ENCODE results near the gene MUC5AC. TPM values are rescaled to one million over a fixed set of nuclear protein-coding genes. Genes with fewer than 3 reads are reported as not detected.

Gene MUC5AC
- total and polyA plus RNA-seq, 4 donors: not detected

- TF ChIP-seq REST (IDR thresholded peaks at IDR 0.05) (no peak), RAD21 (IDR thresholded peaks at IDR 0.05) (no peak), MAX (IDR thresholded peaks at IDR 0.05) (no peak), EGR1 (IDR thresholded peaks at IDR 0.05; ENCODE audit: low read depth in 2 of 2) (no peak), YY1 (IDR thresholded peaks at IDR 0.05) (no peak)
Measured at GRCh38 chr11:1197886-1198560, 40.3 kb downstream of the MUC5AC start (continued).

- Histone ChIP-seq H3K9ac (ENCODE audit: low read depth in 1 of 2, low read length in 2 of 2) (no peak overlapping the region), H3K27ac (ENCODE audit: low read depth in 1 of 2, low read length in 2 of 2) (no peak overlapping the region), H3K4me1 (ENCODE audit: control insufficient read depth in 4 of 4, insufficient read depth in 4 of 4, low read length in 3 of 4) (peaks cover 0 to 1% (median 0%) of the 10 kb centered on the region in 4 donors), H3K9me3 (ENCODE audit: control insufficient read depth in 4 of 4, low read length in 3 of 4) (no peaks in the 10 kb centered on the region), H3K4me3 (ENCODE audit: low read depth in 1 of 3, low read length in 3 of 3) (no peak overlapping the region), H3K27me3 (ENCODE audit: control insufficient read depth in 4 of 4, insufficient read depth in 4 of 4, low read length in 3 of 4) (peaks cover 0 to 2% (median 0%) of the 10 kb centered on the region in 4 donors), H3K36me3 (ENCODE audit: control insufficient read depth in 4 of 4, insufficient read depth in 3 of 4, low read depth in 1 of 4, low read length in 3 of 4) (no peaks in the 10 kb centered on the region)
- no peak for TF ChIP-seq MAX (IDR thresholded peaks at IDR 0.05)
- TF ChIP-seq ZBTB33 (IDR thresholded peaks at IDR 0.05): no peak
- TF ChIP-seq NR2F2 (IDR thresholded peaks at IDR 0.05): no peak
- TF ChIP-seq EGR1 (IDR thresholded peaks at IDR 0.05; ENCODE audit: low read depth in 2 of 2): no peak
- TF ChIP-seq FOXA1 (IDR thresholded peaks at IDR 0.05): no peak
- no peak for TF ChIP-seq GABPA (IDR thresholded peaks at IDR 0.05 in 1 of 2, conservative IDR thresholded peaks at IDR 0.05 in 1 of 2)
- no peak for TF ChIP-seq RXRA (IDR thresholded peaks at IDR 0.05)
- no peak for TF ChIP-seq TAF1 (conservative IDR thresholded peaks at IDR 0.05)
- DNase-seq (ENCODE audit: low spot score): no peak
- WGBS: 75% methylated on average over 26 of the region's 26 CpGs
Measured at GRCh38 chr11:1198561-1199240, 40.9 kb downstream of the MUC5AC start.

- 60% methylated on average over 27 of the region's 27 CpGs for WGBS
- H3K36me3 ChIP-seq (ENCODE audit: control insufficient read depth in 4 of 4, insufficient read depth in 3 of 4, low read depth in 1 of 4, low read length in 3 of 4): no peaks in the 10 kb centered on the region
- TF ChIP-seq FOXA1 (IDR thresholded peaks at IDR 0.05) (no peak), ATF3 (IDR thresholded peaks at IDR 0.05) (no peak), TAF1 (conservative IDR thresholded peaks at IDR 0.05) (no peak), REST (IDR thresholded peaks at IDR 0.05) (no peak), FOXA2 (IDR thresholded peaks at IDR 0.05) (no peak), HNF4G (IDR thresholded peaks at IDR 0.05) (no peak), RXRA (IDR thresholded peaks at IDR 0.05) (no peak), YY1 (IDR thresholded peaks at IDR 0.05) (no peak), SP1 (IDR thresholded peaks at IDR 0.05) (no peak), GABPA (IDR thresholded peaks at IDR 0.05 in 1 of 2, conservative IDR thresholded peaks at IDR 0.05 in 1 of 2) (no peak), CTCF (IDR thresholded peaks at IDR 0.05; ENCODE audit: low read depth, low read length, missing input control) (no peak)
Measured at GRCh38 chr11:1199241-1199750, 41.5 kb downstream of the MUC5AC start.

More at GRCh38 chr11:1199241-1199750, 41.5 kb downstream of the MUC5AC start:
- no peak overlapping the region for H3K27ac ChIP-seq (ENCODE audit: low read depth in 1 of 2, low read length in 2 of 2)
- no peaks in the 10 kb centered on the region for H3K9me3 ChIP-seq (ENCODE audit: control insufficient read depth in 4 of 4, low read length in 3 of 4)
- H3K9ac ChIP-seq (ENCODE audit: low read depth in 1 of 2, low read length in 2 of 2): no peak overlapping the region
- peaks cover 0 to 2% (median 0%) of the 10 kb centered on the region in 4 donors for H3K27me3 ChIP-seq (ENCODE audit: control insufficient read depth in 4 of 4, insufficient read depth in 4 of 4, low read length in 3 of 4)
- no peak for DNase-seq (ENCODE audit: low spot score)
- H3K4me1 ChIP-seq (ENCODE audit: control insufficient read depth in 4 of 4, insufficient read depth in 4 of 4, low read length in 3 of 4): peaks cover 0 to 1% (median 0%) of the 10 kb centered on the region in 4 donors
- H3K4me3 ChIP-seq (ENCODE audit: low read depth in 1 of 3, low read length in 3 of 3): no peak overlapping the region
